G401 (cell line): Measurements from ENCODE around the gene TSPAN15. TPM values are rescaled to one million over a fixed set of nuclear protein-coding genes. Genes with fewer than 3 reads are reported as not detected.

Experiments used
- DNase-seq: peaks from one replicate; pipeline ENCODE4 v3.0.0-alpha.2; 2015; ENCODE audit warnings: low spot score
- in situ Hi-C: cut with HindIII; loops from 2 replicates; pipeline ENCODE4 v1.10.0; 2016; ENCODE audit warnings: low sequenced_read_pairs, mixed read lengths
- total RNA-seq: library from RNA; depleted of rRNA; stranded (reverse); fragments of >200 nt; shearing (Covaris generic); gene quantifications from 2 replicates; pipeline ENCODE4 v1.2.3, GENCODE V29; 2014; rRNA removed

TSPAN15 gene
- 10.2 and 14.6 TPM in 2 replicates for total RNA-seq

DNA sequence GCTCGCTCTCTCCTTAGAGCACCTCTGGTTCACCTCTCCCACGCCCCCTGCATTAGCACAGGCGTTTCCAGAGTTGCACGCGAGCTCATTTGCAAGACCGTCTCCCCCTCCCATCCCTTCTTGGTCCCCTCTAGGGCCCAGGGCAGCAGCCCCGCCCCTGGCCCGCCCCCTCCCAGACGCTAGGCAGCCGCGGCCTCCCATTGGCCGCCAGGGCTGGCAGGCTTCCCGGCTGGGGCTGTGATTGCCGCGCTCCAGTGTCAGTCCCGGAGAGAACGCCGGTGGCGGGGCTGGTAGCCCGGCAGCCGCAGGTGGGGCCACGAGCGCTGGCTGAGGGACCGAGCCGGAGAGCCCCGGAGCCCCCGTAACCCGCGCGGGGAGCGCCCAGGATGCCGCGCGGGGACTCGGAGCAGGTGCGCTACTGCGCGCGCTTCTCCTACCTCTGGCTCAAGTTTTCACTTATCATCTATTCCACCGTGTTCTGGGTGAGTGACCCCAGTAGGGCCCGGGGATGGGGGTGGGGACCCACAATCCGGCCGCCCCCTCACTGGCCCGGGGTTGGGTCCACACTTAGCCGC, at the start of gene TSPAN15:
Gene TSPAN15 (plus strand): TSS at position 257 of the 575 bp plus-strand sequence. CDS start 130 bp downstream, at position 387.
- in situ Hi-C loops, result no loop called here
- peak; percentile 94 for DNase-seq

DNA sequence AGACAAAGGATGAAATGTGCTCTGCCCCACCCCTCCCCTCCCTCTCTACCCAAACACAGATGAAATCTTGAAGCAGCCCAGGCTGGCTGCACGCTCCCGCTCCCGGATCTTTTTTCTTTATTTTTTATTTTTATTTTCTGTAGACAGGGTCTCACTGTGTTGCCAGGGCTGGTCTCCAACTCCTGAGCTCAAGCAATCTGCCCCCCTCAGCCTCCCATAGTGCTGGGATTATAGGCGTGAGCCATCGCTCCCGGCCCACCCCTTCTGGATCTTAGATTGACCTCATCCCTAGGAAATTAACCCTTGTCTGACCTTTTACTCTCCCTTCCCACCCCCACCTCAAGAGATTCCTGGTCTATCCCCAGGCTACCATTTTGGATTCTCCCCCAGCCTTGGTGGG, 48.9 kb upstream of the TSPAN15 start:
- no peak for DNase-seq
- in situ Hi-C loops, result no loop called here

DNA sequence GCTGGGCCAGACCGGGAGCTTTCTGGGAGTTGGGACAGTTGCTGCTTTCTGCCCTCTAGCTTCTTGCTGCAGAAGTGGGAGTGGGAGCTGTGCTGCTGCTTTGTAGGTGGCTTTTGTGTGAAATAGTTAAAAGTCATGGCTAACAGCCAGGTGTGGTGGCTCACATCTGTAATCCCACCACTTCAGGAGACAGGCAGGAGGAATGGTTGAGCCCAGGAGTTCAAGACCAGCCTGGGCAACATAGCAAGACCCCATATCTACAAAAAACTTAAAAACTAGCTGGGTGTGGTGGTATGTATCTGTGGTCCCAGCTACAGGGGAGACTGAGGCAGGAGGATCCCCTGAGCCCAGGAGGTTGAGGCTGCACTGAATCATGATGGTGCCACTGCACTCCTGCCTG, 48.2 kb upstream of the TSPAN15 start:
- in situ Hi-C loops, result no loop called here
- no peak for DNase-seq

DNA sequence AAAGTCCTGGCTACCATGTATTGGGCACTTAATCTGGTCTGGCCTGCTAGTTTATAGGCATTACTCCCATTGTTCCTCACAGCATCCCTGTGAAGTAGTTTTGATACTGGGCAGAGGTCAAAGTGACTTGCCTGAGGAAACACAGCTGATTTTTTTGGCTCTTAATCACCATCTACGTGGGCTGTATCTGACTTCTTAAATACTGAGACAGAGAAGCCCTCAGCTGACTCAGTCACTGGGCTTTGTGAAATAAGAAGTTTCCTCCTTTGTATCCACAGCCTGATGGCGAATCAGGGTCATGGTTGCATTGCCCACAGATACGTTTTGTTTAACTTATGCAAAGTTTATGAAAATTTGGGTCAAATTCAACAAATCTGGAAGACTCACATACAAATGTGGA, 47.7 kb upstream of the TSPAN15 start:
- in situ Hi-C loops, result no loop called here
- DNase-seq, result no peak

DNA sequence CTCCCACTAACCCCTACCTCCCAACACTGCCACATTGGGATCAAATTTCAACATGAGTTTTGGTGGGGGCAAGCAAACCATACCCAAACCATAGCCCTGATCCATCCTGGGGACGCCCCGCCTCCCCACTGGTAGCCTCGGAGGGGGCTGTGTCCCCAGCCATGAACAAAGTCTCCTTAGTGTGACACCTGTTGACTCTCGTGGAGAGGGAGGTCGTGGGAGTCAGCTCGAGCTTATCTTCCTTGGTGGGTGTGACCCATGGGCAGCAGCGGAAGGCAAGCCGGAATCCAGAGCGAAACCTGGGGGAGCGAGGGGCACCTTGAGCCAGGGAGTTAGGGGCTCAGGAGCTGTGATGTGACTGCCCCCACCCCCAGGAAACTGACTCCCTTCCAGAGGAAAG, 46.5 kb upstream of the TSPAN15 start:
- DNase-seq, result no peak
- in situ Hi-C loops, result no loop called here

DNA sequence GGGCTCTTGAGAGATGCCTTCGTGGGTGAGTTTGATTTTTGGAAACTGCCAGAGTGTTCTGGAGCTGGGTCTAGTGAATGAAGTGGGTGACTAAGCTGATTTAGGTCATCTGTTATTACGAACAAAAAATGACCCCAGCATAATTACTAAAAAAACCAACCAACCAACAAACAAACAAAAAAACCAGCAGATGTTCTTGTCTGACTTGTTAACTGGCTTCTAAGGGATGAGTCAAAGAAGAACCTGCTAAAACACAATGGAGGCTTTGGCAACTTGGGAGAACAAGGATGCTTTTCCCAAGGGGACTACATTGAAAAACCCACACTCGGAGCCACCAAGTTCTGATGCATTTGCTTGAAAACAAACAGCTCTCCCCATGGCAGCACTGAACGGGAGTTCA, 46.0 kb upstream of the TSPAN15 start:
- no peak for DNase-seq
- in situ Hi-C loops, result no loop called here

DNA sequence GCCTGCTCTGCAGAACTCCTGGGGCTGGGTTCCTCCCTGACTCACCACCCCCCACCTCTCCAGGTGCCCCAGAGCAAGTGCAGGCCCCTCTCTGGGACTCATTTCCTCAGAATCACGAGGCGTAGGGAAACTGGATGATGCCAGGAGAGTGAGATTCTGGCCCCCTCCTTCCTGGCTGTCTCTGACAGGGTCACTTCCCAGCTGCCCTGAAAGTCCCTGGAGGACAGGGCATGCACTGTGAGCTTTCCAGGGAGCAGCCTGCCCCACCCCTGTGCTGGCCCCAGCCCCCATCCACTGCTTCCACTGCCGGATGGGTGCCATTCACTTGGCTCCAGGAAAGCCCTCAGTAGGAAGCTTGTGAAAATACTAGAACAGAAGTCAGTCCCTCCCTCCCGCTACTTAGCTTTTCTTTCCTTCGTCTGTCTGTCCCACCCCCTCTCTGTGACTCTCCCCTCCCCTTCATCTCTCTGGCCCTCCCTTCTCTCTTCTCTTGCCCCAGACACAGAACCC, 44.9 kb upstream of the TSPAN15 start:
- in situ Hi-C loops, result no loop called here
- no peak for DNase-seq

DNA sequence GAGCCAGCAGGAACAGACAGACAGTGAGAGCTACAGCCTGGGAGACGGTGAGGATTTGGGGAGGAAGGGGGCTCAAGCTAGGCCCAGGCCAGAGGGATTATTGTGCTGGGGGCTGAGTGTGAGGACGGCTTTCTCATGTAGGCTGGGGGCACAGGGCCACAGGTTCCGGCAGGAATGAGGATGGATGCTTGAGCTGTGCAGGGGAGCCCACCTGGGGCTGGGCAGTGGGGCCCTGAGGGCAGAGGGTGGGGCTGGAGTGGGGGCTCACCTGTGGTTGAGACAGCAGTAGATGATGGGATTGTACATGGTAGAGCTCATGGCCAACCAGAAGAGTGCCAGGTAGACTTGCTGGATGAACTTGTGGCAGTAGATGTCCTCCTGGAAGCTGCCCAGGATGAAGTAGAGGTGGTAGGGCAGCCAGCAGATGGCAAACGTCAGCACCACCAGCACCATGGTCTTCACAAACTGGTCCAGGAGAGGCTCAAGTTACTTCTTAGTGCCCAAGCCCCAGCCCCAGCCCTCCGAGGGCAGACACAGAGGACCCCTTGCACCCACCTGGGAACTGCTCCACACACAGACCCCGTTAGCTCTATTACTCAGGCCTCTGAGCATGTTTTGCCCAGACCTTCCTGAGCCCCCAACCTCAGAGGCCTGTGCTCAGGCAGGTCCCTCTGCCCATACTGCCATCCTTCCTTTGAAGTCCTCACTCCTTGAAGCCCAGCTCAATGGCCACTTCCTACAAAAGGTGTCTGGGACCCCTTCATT, 44.3 kb upstream of the TSPAN15 start:
- peak; percentile 66 for DNase-seq
- in situ Hi-C loops, result no loop called here

DNA sequence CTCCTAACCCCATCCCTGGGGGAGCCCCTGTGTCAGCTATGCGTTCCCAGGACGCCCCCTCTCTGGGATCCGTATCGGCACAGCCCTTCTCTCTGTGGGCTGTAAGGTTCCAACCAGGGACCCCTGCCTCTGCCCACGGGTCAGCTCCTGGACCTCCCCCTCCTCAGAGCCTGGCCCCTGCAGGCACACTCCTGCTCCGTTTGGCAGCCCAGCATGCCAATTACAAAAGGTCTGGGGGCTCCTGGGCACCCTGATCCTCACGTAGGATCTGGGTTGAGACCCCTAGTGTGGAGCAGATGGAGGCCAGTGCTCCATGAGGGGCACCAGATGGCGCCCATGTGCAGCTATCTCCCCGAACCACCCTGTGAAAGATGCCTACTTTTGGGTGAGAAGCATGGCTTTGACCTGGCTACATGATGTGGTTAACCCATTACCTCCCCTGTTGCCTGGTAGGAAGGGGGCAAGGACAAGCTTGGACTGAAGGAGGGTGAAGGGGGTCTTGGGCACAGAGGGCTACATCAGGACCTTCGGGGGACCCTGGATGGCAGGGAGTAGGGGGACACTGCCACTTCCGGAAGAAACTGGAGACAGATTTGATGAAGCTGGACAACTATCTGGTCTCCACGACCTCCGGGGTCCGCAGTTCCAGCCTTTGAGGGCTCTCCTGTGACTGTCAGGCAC, 43.5 kb upstream of the TSPAN15 start:
- peak; percentile 62 for DNase-seq
- in situ Hi-C loops, result no loop called here

DNA sequence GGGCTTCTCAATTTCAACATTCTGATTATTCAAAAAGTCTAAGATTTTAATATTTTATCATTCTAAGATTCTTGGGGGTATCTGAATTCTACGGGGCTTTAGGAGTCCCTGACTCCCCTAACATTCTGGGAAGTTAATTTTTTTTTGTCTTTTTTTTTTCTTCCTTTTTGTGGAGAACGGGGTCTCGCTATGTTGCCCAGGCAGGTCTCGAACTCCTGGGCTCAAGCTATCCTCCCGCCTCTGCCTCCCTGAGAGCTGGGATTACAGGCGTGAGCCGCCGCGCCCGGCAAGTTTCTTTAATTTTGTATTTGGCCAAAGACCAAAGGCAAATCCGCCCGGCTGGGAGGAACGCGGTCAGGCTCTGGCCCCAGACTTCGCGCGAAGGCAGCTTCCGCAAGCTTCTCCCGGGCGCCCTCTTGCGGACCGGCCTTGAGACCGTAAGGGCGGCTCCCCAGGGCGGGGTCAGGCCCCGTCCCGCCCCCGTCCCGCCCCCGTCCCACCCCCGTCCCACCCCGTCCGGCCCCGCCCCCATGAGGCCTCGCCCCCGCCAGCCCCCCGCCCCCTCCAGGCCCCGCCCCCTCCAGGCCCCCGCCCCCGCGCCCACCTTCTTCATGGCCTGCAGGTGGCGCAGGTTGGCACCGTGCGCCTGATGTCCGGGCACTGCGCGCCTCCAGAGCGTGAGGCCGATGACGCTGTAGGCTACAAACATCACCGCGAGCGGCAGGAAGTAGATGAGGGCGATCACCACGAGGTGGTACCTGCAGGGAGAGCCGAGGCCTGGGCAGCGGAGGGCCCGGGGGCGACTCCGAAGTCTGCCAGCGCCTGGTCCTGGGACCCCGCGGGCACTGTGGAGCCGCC, 42.7 kb upstream of the TSPAN15 start:
- DNase-seq, result peak; percentile 95
- in situ Hi-C loops, result no loop called here

DNA sequence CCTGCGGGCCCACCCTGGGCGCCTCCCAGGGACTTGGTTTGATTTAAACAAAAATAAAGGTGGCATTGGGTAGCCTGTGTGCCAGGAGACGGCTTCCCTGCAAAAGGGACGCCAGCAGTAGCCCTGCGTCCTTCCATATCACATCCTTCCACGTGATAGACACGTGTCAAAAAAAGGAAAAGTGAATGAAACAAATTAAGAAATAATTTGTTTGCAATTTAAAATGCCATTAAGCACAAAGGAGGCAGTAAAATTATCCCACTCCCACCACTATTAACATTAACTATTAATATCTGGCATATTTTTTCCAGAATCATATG, 42.1 kb upstream of the TSPAN15 start:
- in situ Hi-C loops, result no loop called here
- no peak for DNase-seq

DNA sequence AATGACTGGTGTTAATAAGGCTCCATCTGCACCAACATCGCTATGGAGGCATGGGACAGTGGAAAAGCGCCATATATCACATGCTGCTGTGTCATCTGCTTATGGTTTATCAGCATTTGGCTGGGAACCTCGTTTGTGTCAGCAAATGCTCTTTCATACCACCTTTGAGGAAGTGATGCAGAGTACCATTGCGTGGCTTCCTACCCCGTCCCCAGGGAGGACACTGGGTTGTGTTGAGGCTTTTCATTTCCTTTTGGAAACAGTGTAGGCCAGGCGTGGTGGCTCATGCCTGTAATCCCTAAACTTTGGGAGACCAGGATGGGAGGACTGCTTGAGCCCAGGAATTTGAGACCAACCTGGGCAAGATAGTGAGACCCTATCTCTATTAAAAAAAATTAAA, 41.3 kb upstream of the TSPAN15 start:
- in situ Hi-C loops, result no loop called here
- no peak for DNase-seq

DNA sequence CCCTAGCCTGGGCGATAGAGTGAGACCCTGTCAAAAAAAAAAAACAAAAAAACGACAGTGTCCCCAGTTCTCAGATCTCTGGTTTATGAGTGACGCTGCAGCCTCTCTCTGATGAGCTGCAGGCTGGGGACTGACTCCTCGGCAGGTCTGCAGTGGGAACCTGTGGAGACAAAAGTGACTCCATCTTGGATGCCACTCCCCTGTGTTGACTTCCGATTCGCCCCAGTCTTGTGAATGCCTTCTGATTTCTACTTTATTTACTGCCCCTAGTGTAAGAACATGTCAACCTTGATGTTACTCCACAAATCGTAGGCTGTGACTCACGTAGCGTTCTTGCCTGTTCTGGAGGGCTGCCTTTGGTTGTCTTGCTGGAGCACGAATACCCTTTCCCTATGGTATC, 40.8 kb upstream of the TSPAN15 start:
- in situ Hi-C loops, result no loop called here
- no peak for DNase-seq

DNA sequence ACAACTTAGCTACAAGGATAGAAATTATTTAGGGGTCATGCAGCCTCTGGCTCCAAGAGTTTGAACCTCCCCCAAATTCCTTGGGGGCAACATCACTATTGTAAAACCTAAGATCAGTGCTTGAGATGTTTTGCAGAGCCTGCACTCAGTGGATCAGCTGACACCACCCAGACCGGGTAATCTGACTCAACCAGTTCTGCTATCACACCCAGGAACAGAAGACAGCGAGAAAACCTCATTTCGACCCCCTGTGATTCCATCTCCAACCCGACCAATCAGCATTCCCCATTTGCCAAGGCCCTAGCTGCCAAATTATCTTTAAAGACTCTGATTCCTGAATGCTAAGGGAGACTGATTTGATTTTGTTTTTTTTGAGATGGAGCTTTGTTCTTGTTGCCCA, 39.8 kb upstream of the TSPAN15 start:
- DNase-seq, result no peak
- in situ Hi-C loops, result no loop called here

DNA sequence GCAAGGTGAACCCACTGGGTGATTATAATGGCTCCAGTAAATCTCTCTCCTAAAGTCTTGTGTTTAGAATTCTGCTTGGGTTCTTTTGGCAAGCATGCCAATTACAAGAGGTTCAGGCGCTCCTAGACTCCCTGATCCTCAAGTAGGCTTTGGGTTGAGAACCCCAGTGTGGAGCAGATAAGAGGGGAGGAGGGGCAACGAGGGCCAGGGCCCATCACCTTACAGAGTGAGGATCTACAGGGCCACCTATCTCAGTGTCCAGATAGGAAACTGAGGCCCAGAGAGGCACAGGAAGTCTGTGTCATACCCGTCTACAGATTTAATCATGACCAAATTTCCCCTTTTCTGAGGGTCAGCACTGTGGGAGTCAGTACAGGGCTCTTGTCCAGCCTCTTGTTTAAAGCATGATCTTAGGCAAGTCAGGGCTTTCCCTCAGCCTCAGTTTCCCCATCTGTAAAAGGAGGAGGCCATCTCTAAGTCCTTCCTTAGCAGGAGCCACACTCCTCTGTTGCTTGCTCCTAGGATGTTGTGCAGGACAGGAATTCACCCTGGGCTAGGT, 39.0 kb upstream of the TSPAN15 start:
- in situ Hi-C loops, result no loop called here
- no peak for DNase-seq

DNA sequence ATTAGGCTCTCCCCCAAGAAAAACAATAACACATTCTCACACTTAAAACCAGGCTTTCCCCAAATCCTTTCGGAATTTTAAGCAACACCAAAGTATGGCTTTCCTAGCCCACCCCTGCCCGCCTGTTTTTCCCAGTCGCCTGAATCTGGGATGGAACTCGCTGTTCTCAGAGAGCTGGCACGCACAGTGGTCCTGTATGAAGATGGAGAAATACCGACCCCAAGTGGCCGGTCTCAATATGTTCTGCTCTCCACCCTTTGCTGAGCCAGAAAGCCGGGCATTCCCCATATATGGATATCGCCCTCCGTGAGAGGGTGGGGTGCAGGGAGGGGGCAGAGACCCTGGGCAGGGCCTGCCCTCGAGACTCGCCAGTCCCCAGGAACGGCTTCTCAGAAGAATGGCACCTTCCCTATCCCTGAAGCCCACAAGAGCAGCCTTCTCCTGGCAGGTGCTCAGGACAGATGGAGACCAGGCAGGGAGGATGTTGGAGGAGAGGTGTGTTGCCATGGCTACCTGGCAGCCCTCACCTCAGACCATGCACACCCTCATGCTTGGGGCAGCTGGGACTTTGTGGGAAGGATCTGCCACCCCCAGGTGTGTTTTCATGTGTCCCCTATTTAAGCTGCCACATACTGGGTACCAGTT, 37.9 kb upstream of the TSPAN15 start:
- in situ Hi-C loops, result no loop called here
- peak; percentile 99 for DNase-seq

DNA sequence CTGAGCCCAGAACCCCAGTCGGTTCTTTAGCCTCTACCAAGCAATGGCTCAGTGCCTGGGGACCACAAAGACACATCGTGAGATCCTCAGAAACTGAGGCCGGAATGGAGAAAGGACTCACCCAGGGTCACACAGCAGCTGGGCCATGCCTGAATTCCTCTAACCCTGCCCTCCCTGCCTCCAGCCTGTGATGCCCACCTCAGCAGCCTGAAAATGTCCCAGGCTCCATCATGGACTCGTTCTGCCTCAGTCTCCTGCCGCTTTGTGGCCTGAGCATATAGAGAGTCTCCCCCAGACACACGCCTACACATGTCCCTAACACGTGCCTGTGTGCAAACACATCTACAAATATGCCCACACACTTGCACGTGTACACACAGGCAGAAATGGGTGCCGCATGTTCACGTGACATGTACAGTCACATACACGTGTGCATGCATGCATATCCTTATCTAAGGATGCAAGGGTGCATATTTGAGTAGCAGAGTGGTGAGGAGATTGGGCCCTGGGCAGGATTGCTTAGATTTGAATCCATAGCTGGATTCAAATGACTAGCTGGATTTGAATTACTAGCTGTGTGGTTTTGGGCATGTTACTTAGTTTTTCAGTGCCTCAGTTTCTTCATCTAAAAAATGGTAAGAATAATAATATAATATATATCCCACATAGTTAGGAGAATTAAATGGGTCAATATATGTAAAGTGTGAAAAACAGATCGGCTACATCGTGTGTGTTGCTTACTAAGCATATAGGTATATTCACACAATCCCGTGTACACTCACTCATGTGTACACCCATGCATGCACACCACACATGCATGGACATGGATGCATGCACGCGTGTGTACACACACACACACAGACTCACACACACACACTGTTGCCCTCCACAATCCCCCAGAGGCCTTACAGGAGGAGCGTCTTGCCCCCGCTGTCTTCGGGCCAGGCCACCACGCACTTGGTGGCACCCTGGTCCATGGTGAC, 36.9 kb upstream of the TSPAN15 start:
- no peak for DNase-seq
- in situ Hi-C loops, result no loop called here

DNA sequence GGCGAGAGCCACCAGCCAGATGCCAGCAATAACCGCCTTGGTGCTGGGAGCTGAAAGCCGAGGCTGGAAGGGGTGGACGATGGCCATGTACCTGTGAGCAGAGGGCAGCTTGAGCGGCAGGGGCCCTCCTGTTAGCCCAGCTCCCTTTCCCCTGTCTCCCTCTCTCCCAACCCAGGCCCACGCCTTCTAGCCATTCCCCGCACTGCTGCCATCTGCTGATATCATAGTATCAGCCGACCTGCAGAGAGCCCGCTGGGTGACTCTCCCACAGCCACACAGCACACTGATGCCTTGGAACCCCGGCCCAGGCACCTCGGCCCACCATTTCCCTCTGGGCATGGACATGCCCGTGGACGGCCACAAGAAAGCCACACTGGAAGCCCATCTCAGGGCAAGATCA, 36.2 kb upstream of the TSPAN15 start:
- in situ Hi-C loops, result no loop called here
- DNase-seq, result no peak
